Esophagus muscularis mucosa (tissue), 4 donors: ENCODE data around the gene PSMB3. TPM values are rescaled to one million over a fixed set of nuclear protein-coding genes. Genes with fewer than 3 reads are reported as not detected.

ENCODE experiments used
- DNase-seq: peaks from one replicate; pipeline ENCODE4 v3.0.0-alpha.2; 2017; ENCODE audit errors: extremely low spot score
- H3K27ac ChIP-seq, 4 donors: fragments of 200-600 bp; sonication (generic); replicated peaks in 1 of 4; 1 replicate in 3 of 4; 2 replicates in 1 of 4; pipeline ENCODE4 v1.5.1; 2016 to 2019; ENCODE audit warnings: mild to moderate bottlenecking in 1 of 4
- H3K27me3 ChIP-seq, 4 donors: fragments of 200-600 bp; sonication (generic); one replicate each; pipeline versions ENCODE4 v1.5.1 to v1.6.0; 2016 to 2019
- H3K36me3 ChIP-seq, 4 donors: fragments of 200-600 bp; sonication (generic); one replicate each; pipeline ENCODE4 v1.5.1; 2016 to 2019
- H3K4me1 ChIP-seq, 4 donors: fragments of 200-600 bp; sonication (generic); one replicate each; pipeline ENCODE4 v1.5.1; 2016 to 2019
- H3K4me3 ChIP-seq, 4 donors: fragments of 200-600 bp; sonication (generic); 1 replicate in 2 of 4; 2 replicates in 2 of 4; pipeline ENCODE4 v1.5.1; 2016 to 2019; ENCODE audit warnings: mild to moderate bottlenecking in 4 of 4, moderate library complexity in 1 of 4
- H3K9me3 ChIP-seq, 4 donors: fragments of 200-600 bp; sonication (generic); 1 replicate in 3 of 4; 2 replicates in 1 of 4; pipeline ENCODE4 v1.5.1; 2016 to 2019
- CTCF ChIP-seq, 3 experiments: fragments of 200-600 bp in 2 of 3; fragments of 450-650 bp in 1 of 3; sonication (generic) in 2 of 3; IDR thresholded peaks; one replicate each; pipeline ENCODE4 v1.5.1; 2017 to 2019; ENCODE audit warnings: antibody characterized with exemption in 3 of 3, mild to moderate bottlenecking in 2 of 3, moderate library complexity in 1 of 3
- EP300 ChIP-seq: sonication (generic); formaldehyde crosslinking; IDR thresholded peaks from one replicate; pipeline ENCODE4 v1.6.1; 2017; ENCODE audit warnings: antibody characterized with exemption
- POLR2A ChIP-seq: fragments of 450-650 bp; IDR thresholded peaks from one replicate; pipeline ENCODE4 v1.6.1; 2017; ENCODE audit warnings: antibody characterized with exemption, moderate library complexity, mild to moderate bottlenecking, low read depth
- POLR2AphosphoS5 ChIP-seq, 2 donors: sonication (generic); formaldehyde crosslinking; IDR thresholded peaks; one replicate each; pipeline ENCODE4 v1.6.1; 2017; ENCODE audit warnings: antibody characterized with exemption in 2 of 2
- WGBS: methylation state at CpG from one replicate; pipeline ENCODE4 v1.1.5; 2018; 5-methylcytosine and 5-hydroxymethylcytosine counted together
- intact Hi-C: fragments of 100-400 bp; cut with DNase I; formaldehyde crosslinking; loops from one replicate; pipeline ENCODE4 v1.15.1; 2023
- total RNA-seq, 4 donors: library from RNA; depleted of rRNA; stranded (reverse); fragments of >200 nt; gene quantifications; one replicate each; pipeline versions ENCODE4 v1.1.0 to v1.2.1, GENCODE V29; 2016

PSMB3 gene
- total RNA-seq, 4 donors from 2014 or later: 122 to 158 (median 137) TPM

GRCh38 chr17:38739305-38739704 is 13.2 kb upstream of the PSMB3 start:
- no peaks in the 10 kb centered on the region for H3K9me3 ChIP-seq
- WGBS: 88% methylated on average over 14 of the region's 14 CpGs
- no peak overlapping the region for H3K27ac ChIP-seq
- peaks cover 10 to 58% (median 45%) of the 10 kb centered on the region in 4 donors for H3K36me3 ChIP-seq
- H3K4me3 ChIP-seq: no peak overlapping the region
- peaks cover 45 to 59% (median 54%) of the 10 kb centered on the region in 4 donors for H3K4me1 ChIP-seq
- intact Hi-C loops: loop anchor here (10.0 kb wide), 1 partner anchor 55 kb away; the partner anchor contains the start of gene PIP4K2B
- no peaks in the 10 kb centered on the region for H3K27me3 ChIP-seq
- DNase-seq: no peak
- no peak for TF ChIP-seq CTCF (IDR thresholded peaks at IDR 0.05)
- no peak for TF ChIP-seq POLR2A
- no peak for TF ChIP-seq EP300
- TF ChIP-seq POLR2AphosphoS5 (IDR thresholded peaks at IDR 0.05): no peak

GRCh38 chr17:38740044-38740443 is 12.5 kb upstream of the PSMB3 start:
- TF ChIP-seq CTCF (IDR thresholded peaks at IDR 0.05): no peak
- TF ChIP-seq POLR2A: no peak
- TF ChIP-seq EP300: no peak
- intact Hi-C loops: no loop called here
- H3K36me3 ChIP-seq: peaks cover 10 to 52% (median 44%) of the 10 kb centered on the region in 4 donors
- DNase-seq: no peak
- peaks cover 40 to 60% (median 53%) of the 10 kb centered on the region in 4 donors for H3K4me1 ChIP-seq
- 98% methylated on average over 18 of the region's 19 CpGs for WGBS
- H3K27ac ChIP-seq: no peak overlapping the region
- no peaks in the 10 kb centered on the region for H3K9me3 ChIP-seq
- no peaks in the 10 kb centered on the region for H3K27me3 ChIP-seq
- no peak overlapping the region for H3K4me3 ChIP-seq

GRCh38 chr17:38740806-38741205 is 11.7 kb upstream of the PSMB3 start:
- Histone ChIP-seq H3K9me3 (no peaks in the 10 kb centered on the region), H3K4me3 (no peak overlapping the region), H3K27me3 (no peaks in the 10 kb centered on the region), H3K4me1 (peaks cover 39 to 60% (median 52%) of the 10 kb centered on the region in 4 donors), H3K27ac (peak overlapping the region; percentile 81 to 89 (median 86)), H3K36me3 (peaks cover 10 to 44% (median 40%) of the 10 kb centered on the region in 4 donors)
- DNase-seq: no peak
- intact Hi-C loops: no loop called here
- WGBS: 84% methylated on average over 4 of the region's 4 CpGs
- TF ChIP-seq POLR2A (no peak), POLR2AphosphoS5 (IDR thresholded peaks at IDR 0.05) (no peak), EP300 (no peak), CTCF (IDR thresholded peaks at IDR 0.05) (no peak)

GRCh38 chr17:38741461-38741860 is 11.1 kb upstream of the PSMB3 start:
- 38% methylated on average over 2 of the region's 5 CpGs for WGBS
- H3K9me3 ChIP-seq: no peaks in the 10 kb centered on the region
- TF ChIP-seq EP300: no peak
- no peak for TF ChIP-seq POLR2A
- no peak for TF ChIP-seq CTCF (IDR thresholded peaks at IDR 0.05)
- no peak for TF ChIP-seq POLR2AphosphoS5 (IDR thresholded peaks at IDR 0.05)
- peak overlapping the region; percentile 81 to 89 (median 86) for H3K27ac ChIP-seq
- no peaks in the 10 kb centered on the region for H3K27me3 ChIP-seq
- intact Hi-C loops: no loop called here
- H3K4me3 ChIP-seq: no peak overlapping the region
- peaks cover 10 to 38% (median 34%) of the 10 kb centered on the region in 4 donors for H3K36me3 ChIP-seq
- H3K4me1 ChIP-seq: peaks cover 44 to 66% (median 58%) of the 10 kb centered on the region in 4 donors
- no peak for DNase-seq

- DNase-seq: no peak
- 0% methylated on average over 4 of the region's 7 CpGs for WGBS
Observed at GRCh38 chr17:38741921-38742410, 10.6 kb upstream of the PSMB3 start.

More at GRCh38 chr17:38741921-38742410, 10.6 kb upstream of the PSMB3 start:
- Histone ChIP-seq H3K27me3 (no peaks in the 10 kb centered on the region), H3K27ac (peak overlapping the region; percentile 81 to 89 (median 86)), H3K4me1 (peaks cover 49 to 71% (median 63%) of the 10 kb centered on the region in 4 donors), H3K4me3 (peak overlapping the region; percentile 6 to 40 (median 26)), H3K36me3 (peaks cover 10 to 34% (median 31%) of the 10 kb centered on the region in 4 donors), H3K9me3 (no peaks in the 10 kb centered on the region)
- intact Hi-C loops: no loop called here
- TF ChIP-seq CTCF (IDR thresholded peaks at IDR 0.05) (no peak), POLR2A (no peak), POLR2AphosphoS5 (IDR thresholded peaks at IDR 0.05) (peak in 1 of 2 donors; percentile 4), EP300 (no peak)
